Hematopoietic multipotent progenitor cell treated with erythropoietin and hydrocortisone succinate and interleukin-3 and kit ligand, for 15 days (in vitro differentiated cells): ENCODE measurements around the gene CREB1.

Experiments used
- DNase-seq: peaks from one replicate; pipeline ENCODE4 v3.0.0-alpha.2; 2015; ENCODE audit warnings: low spot score

Gene CREB1

GRCh38 chr2:207504513-207505170 lies 25.1 kb upstream of the CREB1 start:
- DNase-seq, result no peak

DNA sequence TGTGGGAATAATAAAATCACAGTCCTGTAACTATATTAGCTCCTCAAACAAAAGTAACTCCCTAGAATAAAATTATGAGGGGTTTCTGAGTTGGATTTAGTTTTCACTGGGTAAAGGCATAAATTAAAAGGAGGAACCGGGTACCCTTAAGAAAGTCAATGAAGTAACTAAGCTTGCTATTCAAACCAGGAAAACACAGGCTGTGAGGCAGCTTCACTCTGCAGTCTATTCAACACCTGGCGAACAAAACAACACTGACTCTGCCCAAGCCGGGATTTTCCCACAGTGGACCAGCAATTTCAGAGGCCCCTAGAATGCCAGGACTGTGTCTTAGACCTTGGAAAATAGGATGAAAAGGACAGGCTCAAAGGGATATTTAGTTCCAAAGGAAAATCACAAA lies 24.6 kb upstream of the CREB1 start:
- no peak for DNase-seq

DNA sequence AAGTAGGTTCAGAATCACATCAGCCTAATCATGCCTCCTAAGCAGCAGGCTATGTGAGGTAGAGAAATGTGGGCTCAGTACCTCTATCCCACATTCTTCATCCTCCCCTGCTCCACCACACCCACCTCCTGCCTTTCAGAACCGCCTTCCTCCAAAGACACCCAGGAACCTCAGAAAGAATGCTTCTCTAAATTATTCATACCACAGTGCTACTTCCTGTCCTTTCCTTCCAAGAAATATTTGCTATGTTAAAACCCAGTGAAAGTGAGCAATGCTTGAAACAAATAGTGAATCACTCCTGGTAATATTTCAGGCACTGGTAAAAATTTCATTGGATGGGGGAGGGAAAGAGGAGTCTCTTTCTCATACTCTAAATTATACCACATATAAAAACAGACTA lies 24.0 kb upstream of the CREB1 start:
- no peak for DNase-seq

- no peak for DNase-seq
Measured at GRCh38 chr2:207506426-207506825, 23.3 kb upstream of the CREB1 start.

DNA sequence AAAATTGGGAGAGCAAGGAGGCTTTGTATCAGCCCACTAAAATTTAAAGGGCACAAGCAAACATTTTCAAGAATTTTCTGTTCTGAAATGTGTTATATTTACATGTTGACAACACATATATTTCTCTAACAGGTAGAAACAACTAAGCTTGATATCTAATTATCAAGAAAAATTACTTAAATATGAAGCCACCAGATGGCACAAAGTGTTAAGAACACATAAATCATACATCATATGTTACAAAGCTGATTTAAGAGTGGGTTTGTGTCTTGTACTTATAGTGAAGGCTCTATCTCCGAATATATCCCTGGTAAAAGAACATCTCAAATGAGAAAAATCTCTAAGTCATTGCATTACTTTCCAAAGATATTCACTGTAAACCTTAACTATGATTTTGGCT lies 19.6 kb upstream of the CREB1 start:
- no peak for DNase-seq

DNA sequence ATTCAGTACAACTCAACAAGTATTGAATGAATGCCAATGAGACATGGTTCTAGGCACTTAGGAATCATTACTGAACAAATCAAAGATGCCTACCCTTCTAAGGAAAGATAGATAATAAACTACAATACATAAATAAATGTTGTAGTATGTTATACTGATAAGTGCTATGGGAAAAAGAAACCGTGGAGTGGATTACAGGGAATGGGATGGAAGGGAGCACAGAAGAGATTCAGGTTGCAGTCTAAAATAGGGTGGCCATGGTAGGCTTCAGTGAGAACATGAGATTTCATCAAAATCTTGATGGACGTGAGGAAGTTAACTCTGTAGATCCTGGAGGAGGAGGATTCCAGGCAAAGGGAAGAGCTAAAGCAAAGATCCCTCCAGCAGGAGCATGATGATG lies 17.9 kb upstream of the CREB1 start:
- DNase-seq, result no peak

- no peak for DNase-seq
Measured at GRCh38 chr2:207512356-207512755, 17.4 kb upstream of the CREB1 start.

DNA sequence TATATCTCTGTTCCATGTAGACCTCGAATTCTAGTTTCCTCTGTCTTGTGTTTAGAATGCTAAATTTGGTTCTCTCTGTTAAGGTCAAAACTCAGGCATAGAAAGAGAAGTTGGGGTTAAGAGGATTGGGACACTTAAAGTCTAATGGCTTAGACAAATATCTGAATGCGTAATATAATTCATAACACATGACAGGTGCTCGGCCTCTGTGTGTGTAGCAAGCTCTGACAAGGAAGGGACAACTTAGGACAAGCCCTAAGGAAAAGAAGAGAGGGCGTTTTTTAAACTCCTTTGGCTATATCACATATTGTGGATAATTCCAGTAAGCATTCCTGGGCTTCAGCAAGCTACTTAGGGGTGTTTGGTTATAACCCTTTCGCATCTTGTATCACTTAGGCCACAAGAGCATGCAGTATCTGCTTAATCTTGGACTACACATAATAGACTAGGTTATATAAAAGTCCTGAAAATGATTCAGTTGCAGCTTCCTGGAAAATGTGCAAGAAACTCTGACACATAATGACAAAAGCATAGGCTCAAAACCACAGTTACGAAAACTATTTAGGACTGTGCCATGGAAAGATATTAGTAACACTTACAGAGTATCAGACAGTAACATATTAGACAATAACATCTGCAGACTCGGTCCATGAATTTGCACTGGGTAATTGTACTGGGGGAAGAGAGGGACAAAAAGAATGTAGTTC lies 16.1 kb upstream of the CREB1 start:
- DNase-seq, result no peak

GRCh38 chr2:207514451-207514850 lies 15.3 kb upstream of the CREB1 start:
- DNase-seq, result no peak

- no peak for DNase-seq
Measured at GRCh38 chr2:207515671-207516070, 14.1 kb upstream of the CREB1 start.

- no peak for DNase-seq
Measured at GRCh38 chr2:207516206-207516605, 13.6 kb upstream of the CREB1 start.

GRCh38 chr2:207523005-207523404 lies 6.8 kb upstream of the CREB1 start:
- DNase-seq, result no peak

- DNase-seq, result no peak
Measured at GRCh38 chr2:207525296-207525695, 4.5 kb upstream of the CREB1 start.

GRCh38 chr2:207528980-207529329 lies 807 bp upstream of the CREB1 start:
- DNase-seq, result peak; percentile 32

- DNase-seq, result peak; percentile 49
Measured at GRCh38 chr2:207530160-207531031, 634 bp downstream of the CREB1 start.

GRCh38 chr2:207531032-207531952 lies 1.5 kb downstream of the CREB1 start:
- peak; percentile 63 for DNase-seq

- no peak for DNase-seq
Measured at GRCh38 chr2:207532676-207533075, 2.9 kb downstream of the CREB1 start.

GRCh38 chr2:207533461-207534008 lies 3.8 kb downstream of the CREB1 start:
- peak; percentile 17 for DNase-seq

DNA sequence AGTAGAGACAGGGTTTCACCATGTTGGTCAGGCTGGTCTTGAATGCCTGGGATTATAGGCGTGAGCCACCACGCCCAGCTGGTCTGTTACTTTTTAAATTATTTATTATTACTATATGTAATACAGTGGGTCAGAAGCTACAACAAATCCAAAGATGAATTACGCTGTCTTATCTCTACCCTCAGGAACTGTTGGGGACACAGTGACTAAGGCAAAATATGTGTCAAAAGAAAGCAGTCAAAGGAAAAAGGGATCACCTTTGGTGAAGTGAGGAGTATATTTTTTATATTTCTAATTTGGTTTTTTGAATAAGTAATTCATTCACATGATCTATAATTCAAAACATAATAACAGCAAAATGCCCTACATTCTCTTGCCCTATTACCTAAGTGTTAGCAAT lies 4.7 kb downstream of the CREB1 start:
- peak; percentile 64 for DNase-seq

DNA sequence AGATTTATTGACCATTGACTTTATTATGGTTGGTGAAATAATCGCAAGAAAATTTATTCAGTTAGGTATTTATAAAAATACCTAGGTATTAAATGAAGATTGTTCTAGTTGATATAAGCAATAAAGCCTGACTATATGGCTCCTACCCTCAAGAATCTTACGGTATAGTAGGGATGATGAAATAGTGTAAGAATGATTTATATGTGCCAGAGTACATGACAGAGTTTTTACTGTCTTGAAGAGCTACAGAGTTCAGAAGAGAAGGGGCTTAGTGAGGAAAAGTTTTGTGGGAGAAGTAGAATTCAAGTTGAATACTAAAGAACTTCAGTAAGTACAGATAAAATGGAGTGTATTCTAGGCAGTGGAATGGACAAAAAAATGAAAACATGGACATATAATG lies 9.7 kb downstream of the CREB1 start:
- DNase-seq, result no peak

GRCh38 chr2:207540431-207540830 lies 10.7 kb downstream of the CREB1 start:
- no peak for DNase-seq

DNA sequence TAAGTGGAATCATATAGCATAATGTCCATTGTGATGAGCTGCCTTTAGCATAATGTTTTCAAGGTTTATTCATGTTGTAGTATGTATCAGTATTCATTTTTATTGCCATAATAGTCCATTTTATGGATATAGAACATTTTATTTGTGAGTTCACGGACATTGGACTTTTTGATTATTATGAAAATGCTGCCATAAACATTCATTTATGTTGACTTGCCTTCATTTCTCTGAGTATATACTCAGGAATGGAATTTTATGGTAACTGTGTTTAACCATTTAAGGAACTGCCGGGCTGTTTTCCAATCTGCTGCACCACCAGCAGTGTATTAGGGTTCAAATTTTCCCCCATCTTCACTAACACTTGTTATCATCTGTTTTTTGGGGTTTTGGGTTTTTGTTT lies 12.2 kb downstream of the CREB1 start:
- no peak for DNase-seq
